A549 (cell line): ENCODE measurements around the gene ATP10D. TPM values are rescaled to one million over a fixed set of nuclear protein-coding genes. Genes with fewer than 3 reads are reported as not detected.
A peak's percentile ranks its signal among the peaks of the same experiment; 100 is the strongest.
"Not testable (repeated sequence)": the region's sequence is repeated elsewhere in the genome, so short reads cannot be mapped to it uniquely, and the experiment has no call there.

ENCODE experiments used
- ATAC-seq, 2 experiments: fragments of 200-7000 bp in 1 of 2; fragments of >200 bp in 1 of 2; cut with Nextera tagmentation in 1 of 2; cut with Tn5 transposase in 1 of 2; 3 replicates each; pipeline versions ENCODE4 v1.8.0 to v1.9.1; 2018 to 2020; ENCODE audit warnings: mild to moderate bottlenecking in 1 of 2, moderate library complexity in 1 of 2
- CTCF ChIA-PET: fragments of 300-600 bp; sonication (Branson Sonifier 250); formaldehyde crosslinking; extraction: SDS; loops from one replicate; lab custom pipeline; 2021; ENCODE audit warnings: antibody characterized with exemption, inconsistent platforms; lab: Yijun Ruan, JAX
- POLR2A ChIA-PET: fragments of 350-600 bp; formaldehyde crosslinking; extraction: SDS; loops from one replicate; lab custom pipeline; 2021; ENCODE audit warnings: antibody characterized with exemption, inconsistent platforms; lab: Yijun Ruan, JAX
- DNase-seq, 2 experiments: peaks; one replicate each; pipeline versions ENCODE4 v3.0.0 to v3.0.0-alpha.2; 2011 to 2016; ENCODE audit warnings: low read depth in 1 of 2, low spot score in 1 of 2
- FAIRE-seq: peaks from 2 replicates; lab custom pipeline; 2011; peaks lifted over from hg19 to GRCh38; lab: Jason Lieb, UNC
- H3K27ac ChIP-seq, 2 experiments: fragments of >200 bp; sonication (Bioruptor Twin); formaldehyde crosslinking; 3 replicates each; pipeline ENCODE4 v1.5.1; 2016 to 2017
- H3K4me1 ChIP-seq: fragments of >200 bp; sonication (Bioruptor Twin); formaldehyde crosslinking; 3 replicates; pipeline ENCODE4 v1.6.1; 2016
- H3K4me2 ChIP-seq: fragments of >200 bp; sonication (Bioruptor Twin); formaldehyde crosslinking; 3 replicates; pipeline ENCODE4 v1.6.1; 2016
- H3K4me3 ChIP-seq: fragments of >200 bp; sonication (Bioruptor Twin); formaldehyde crosslinking; 3 replicates; pipeline ENCODE4 v1.5.1; 2016
- H3K9me3 ChIP-seq: fragments of >200 bp; sonication (Bioruptor Twin); formaldehyde crosslinking; 3 replicates; pipeline ENCODE4 v1.6.1; 2016
- CBX2 ChIP-seq: fragments of 200-600 bp; sonication (generic); IDR thresholded peaks from 2 replicates; pipeline ENCODE4 v1.6.1; 2016; ENCODE audit warnings: low read depth, mild to moderate bottlenecking, borderline replicate concordance
- CEBPB ChIP-seq, 2 experiments: fragments of >200 bp in 1 of 2; sonication (Bioruptor Twin) in 1 of 2; formaldehyde crosslinking in 1 of 2; IDR thresholded peaks; 2 replicates each; pipeline ENCODE4 v1.6.1; 2012 to 2016
- CHD2 ChIP-seq: fragments of 150-350 bp; IDR thresholded peaks from 2 replicates; pipeline ENCODE4 v1.6.1; 2014; ENCODE audit warnings: low read length; ENCODE audit not compliant: partially characterized antibody
- ESRRA ChIP-seq: fragments of 150-350 bp; IDR thresholded peaks from 2 replicates; pipeline ENCODE4 v1.6.1; 2014; ENCODE audit warnings: mild to moderate bottlenecking, low read length, borderline replicate concordance
- FOSL2 ChIP-seq, 2 experiments: fragments of 450-650 bp in 1 of 2; fragments of >200 bp in 1 of 2; sonication (Bioruptor Twin) in 1 of 2; formaldehyde crosslinking; IDR thresholded peaks; 2 replicates each; pipeline versions ENCODE4 v1.5.0 to v1.6.1; 2016 to 2020; ENCODE audit warnings: mild to moderate bottlenecking in 1 of 2, moderate library complexity in 1 of 2
- MAFK ChIP-seq: fragments of 450-650 bp; IDR thresholded peaks from 2 replicates; pipeline ENCODE4 v1.6.1; 2014; ENCODE audit not compliant: partially characterized antibody
- MAZ ChIP-seq: fragments of 150-350 bp; IDR thresholded peaks from 2 replicates; pipeline ENCODE4 v1.6.1; 2014; ENCODE audit warnings: antibody characterized with exemption, low read depth, low read length, borderline replicate concordance
- MYC ChIP-seq: IDR thresholded peaks from 2 replicates; pipeline ENCODE4 v1.6.1; 2012; ENCODE audit warnings: mild to moderate bottlenecking, inconsistent platforms, low read length, improper control_type of control experiment, borderline replicate concordance
- NPAS2 ChIP-seq: fragments of 250-450 bp; sonication (Bioruptor Pico); IDR thresholded peaks from 2 replicates; pipeline ENCODE4 v1.8.0; 2022; ENCODE audit warnings: mild to moderate bottlenecking, moderate library complexity, borderline replicate concordance
- RAD21 ChIP-seq, 2 experiments: fragments of >200 bp in 1 of 2; sonication (Bioruptor Twin) in 1 of 2; formaldehyde crosslinking in 1 of 2; IDR thresholded peaks in 1 of 2; conservative IDR thresholded peaks in 1 of 2; 2 replicates in 1 of 2; 3 replicates in 1 of 2; pipeline ENCODE4 v1.6.1; 2012 to 2018; ENCODE audit warnings: inconsistent platforms in 1 of 2
- RARB ChIP-seq: fragments of 250-450 bp; sonication (Bioruptor Pico); IDR thresholded peaks from 2 replicates; pipeline ENCODE4 v1.8.0; 2021; ENCODE audit warnings: mild to moderate bottlenecking, moderate library complexity
- SMC3 ChIP-seq: fragments of >200 bp; sonication (Bioruptor Twin); formaldehyde crosslinking; IDR thresholded peaks from 3 replicates; pipeline ENCODE4 v1.6.1; 2018; ENCODE audit warnings: inconsistent platforms
- WGBS: methylation state at CpG from one replicate; pipeline ENCODE4 v1.1.6; 2017; ENCODE audit errors: missing lambda C conversion rate; 5-methylcytosine and 5-hydroxymethylcytosine counted together
- polyA plus RNA-seq, 4 experiments: library from polyadenylated mRNA; depleted of rRNA in 3 of 4; stranded (reverse); fragments of >200 nt; fragmentation: RNase III in 1 of 4; extraction: RNeasy Plus Mini Kit Qiagen cat#74134 plus additional on column Dnase treatment in 1 of 4; gene quantifications; 2 replicates in 3 of 4; 3 replicates in 1 of 4; pipeline ENCODE4 v1.2.3, GENCODE V29; 2011 to 2017
- TF ChIP-seq, protein P1 (sequence below): IDR thresholded peaks from 2 replicates; pipeline ENCODE4 v1.6.1; 2012
- TF ChIP-seq, protein P2 (sequence below): fragments of 250-450 bp; sonication (Bioruptor Pico); IDR thresholded peaks from 2 replicates; pipeline ENCODE4 v1.5.0; 2020; ENCODE audit warnings: low read depth, mild to moderate bottlenecking, moderate library complexity

The ATP10D gene
- polyA plus RNA-seq, 2 of the 4 experiments (the other 2 are of a cell fraction): 2.7 to 6.8 TPM

DNA sequence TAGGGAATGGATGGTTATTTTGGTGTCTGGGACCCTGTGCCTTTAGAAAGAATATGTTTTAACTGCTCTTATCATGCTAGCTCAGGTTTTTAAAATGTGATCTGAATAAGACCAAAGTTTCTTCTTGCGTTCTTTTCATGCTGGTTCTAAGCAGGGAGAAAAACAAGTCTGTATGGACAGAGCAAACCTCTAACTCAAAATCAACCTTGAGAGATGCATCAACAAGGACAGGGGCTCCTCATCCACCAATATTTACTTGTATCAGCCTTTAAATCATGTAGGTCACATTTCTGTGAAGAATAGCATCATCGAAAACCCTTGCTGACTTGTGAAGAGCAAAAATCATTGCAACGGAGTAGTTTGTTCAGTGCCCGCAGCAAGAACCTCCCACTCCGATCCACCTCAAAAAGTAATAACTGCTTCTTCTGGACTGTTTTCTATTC, 1.2 kb downstream of the ATP10D start (continued):
- TF ChIP-seq CHD2 (no peak), MAZ (no peak)

DNA sequence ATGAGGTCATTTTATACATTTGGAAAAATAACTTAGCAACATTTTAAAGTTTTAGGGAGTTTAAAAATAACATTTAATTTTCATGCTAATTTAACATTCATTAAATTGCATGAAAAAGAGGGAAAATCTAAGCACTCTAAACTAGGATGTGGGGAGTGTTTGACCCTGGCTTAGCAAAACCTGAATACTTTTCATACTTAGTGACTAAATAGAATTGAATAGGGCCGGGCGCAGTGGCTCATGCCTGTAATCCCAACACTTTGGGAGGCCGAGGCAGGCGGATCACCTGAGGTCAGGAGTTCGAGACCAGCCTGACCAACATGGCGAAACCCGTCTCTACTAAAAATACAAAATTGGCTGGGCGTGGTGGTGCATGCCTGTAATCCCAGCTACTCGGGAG, 1.7 kb downstream of the ATP10D start:
- H3K4me2 ChIP-seq, ATAC-seq, H3K4me3 ChIP-seq, POLR2A ChIA-PET, H3K9me3 ChIP-seq, CTCF ChIA-PET, FAIRE-seq, H3K27ac ChIP-seq, DNase-seq, H3K4me1 ChIP-seq: not testable (repeated sequence)
- WGBS: 89% methylated on average over 9 of the region's 9 CpGs

DNA sequence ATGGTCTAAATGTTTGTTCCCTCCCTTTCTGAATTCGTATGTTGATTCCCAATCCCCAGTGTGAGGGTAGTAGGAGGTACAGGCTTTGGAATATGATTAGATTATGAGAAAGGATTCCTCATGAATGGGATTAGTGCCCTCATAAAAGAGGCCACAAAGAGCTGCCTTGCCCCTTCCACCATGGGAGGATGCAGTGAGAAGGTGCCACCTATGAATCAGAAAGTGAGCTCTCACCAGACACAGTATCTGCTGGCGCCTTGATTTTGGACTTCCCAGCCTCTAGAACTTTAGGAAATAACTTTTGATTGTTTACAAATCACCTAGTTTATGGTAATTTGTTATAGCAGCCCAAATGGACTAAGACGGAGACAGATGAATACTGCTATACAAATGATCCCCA, 3.6 kb downstream of the ATP10D start:
- Histone ChIP-seq H3K9me3 (no peaks in the 10 kb centered on the region), H3K4me2 (no peak overlapping the region), H3K27ac (no peak overlapping the region), H3K4me1 (no peaks in the 10 kb centered on the region), H3K4me3 (no peak overlapping the region)
- ATAC-seq: no peak
- TF ChIP-seq, protein P1, sequence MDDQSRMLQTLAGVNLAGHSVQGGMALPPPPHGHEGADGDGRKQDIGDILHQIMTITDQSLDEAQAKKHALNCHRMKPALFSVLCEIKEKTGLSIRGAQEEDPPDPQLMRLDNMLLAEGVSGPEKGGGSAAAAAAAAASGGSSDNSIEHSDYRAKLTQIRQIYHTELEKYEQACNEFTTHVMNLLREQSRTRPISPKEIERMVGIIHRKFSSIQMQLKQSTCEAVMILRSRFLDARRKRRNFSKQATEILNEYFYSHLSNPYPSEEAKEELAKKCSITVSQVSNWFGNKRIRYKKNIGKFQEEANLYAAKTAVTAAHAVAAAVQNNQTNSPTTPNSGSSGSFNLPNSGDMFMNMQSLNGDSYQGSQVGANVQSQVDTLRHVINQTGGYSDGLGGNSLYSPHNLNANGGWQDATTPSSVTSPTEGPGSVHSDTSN: no peak
- TF ChIP-seq MAFK: no peak
- TF ChIP-seq, protein P2, sequence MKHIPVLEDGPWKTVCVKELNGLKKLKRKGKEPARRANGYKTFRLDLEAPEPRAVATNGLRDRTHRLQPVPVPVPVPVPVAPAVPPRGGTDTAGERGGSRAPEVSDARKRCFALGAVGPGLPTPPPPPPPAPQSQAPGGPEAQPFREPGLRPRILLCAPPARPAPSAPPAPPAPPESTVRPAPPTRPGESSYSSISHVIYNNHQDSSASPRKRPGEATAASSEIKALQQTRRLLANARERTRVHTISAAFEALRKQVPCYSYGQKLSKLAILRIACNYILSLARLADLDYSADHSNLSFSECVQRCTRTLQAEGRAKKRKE (CRISPR knock-in tag): no peak
- no peak for TF ChIP-seq ESRRA
- no peak for TF ChIP-seq CBX2
- FAIRE-seq: no peak
- 47% methylated on average over 3 of the region's 3 CpGs for WGBS
- ChIA-PET POLR2A (no interaction called here), CTCF (interaction anchor here (0.7 to 1.1 kb wide), 3 partner anchors 21 to 599 kb away, joined by 3 read pairs; partner anchors contain the start of gene COMMD8)
- DNase-seq: no peak

DNA sequence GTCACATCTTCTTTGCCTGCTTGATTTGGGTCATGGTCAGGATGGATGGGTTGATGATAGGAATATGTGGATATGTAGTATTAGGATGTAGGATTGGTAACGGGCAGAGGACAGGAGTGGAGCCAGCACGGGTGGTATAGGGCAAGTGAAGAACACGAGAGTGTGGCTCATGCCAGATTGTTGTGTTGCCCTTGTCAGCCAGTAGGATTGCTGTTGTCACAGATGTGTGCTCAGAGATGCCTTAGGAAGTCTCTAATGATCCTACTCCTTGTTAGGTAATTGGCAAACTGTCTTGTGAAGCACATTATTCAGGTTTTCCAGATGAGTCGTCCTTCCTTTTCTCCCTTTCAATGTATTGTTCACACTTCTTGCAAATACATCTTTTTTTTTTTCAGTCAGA, 5.5 kb downstream of the ATP10D start:
- POLR2A ChIA-PET: no interaction called here

DNA sequence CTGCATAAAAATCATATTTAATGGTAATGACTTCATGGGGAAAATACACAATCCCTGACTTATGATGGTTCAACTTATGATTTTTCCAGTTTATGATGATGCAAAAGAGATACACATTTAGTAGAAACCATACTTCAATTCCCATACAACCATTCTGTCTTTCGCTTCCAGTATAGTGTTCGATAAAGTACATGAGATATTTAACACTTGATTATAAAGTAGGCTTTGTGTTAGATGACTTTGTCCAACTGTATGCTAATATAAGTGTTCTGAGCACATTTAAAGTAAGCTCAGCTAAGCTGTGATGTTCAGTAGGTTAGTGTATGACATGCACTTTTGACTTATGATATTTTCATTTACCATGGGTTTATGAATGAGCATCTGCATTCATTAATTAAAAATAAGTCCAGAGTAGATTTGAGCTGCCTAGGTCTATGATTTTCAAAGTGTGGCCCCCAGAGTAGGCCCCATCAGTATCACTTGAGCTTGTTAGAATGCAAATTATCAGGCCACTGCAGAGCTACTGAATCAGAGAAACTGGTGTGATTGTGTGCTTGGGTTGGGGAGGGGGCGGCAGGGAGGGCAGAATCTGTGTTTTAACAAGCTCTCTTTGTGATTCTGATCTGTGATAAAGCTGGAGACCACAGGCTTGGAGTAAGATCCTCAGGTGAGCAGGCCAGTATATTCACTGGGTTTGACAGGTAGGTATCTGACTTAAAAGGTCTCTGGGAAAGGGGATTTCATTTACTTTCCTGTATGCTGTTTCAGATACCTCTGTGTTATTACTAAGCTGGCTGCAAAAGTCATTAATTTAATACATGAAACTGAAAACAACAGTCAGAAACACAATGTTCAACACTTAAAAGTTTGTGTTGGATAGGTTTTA, 8.4 kb downstream of the ATP10D start:
- no peak for DNase-seq
- Histone ChIP-seq H3K4me1 (no peaks in the 10 kb centered on the region), H3K4me3 (no peak overlapping the region)
- POLR2A ChIA-PET: no interaction called here
- TF ChIP-seq RARB (CRISPR knock-in tag): no peak
- TF ChIP-seq, all 56 proteins: peak for 0
- Histone ChIP-seq H3K9me3 (no peaks in the 10 kb centered on the region), H3K27ac (no peak overlapping the region), H3K4me2 (no peak overlapping the region)
- no peak for ATAC-seq
- WGBS: 77% methylated on average over 3 of the region's 3 CpGs
- no peak for FAIRE-seq
- CTCF ChIA-PET: interaction anchor here (1.6 kb wide), 1 partner anchor 71 kb away, joined by 4 read pairs; no protein-coding TSS in a partner anchor

More for the DNA sequence above, 5.5 kb downstream of the ATP10D start:
- peak; percentile 92 to 96 for ATAC-seq
- no peak overlapping the region for H3K27ac ChIP-seq
- DNase-seq: peak; percentile 9 to 38
- CTCF ChIA-PET: interaction anchor here (1.3 kb wide), 1 partner anchor 74 kb away, joined by 4 read pairs; no protein-coding TSS in a partner anchor
- no peaks in the 10 kb centered on the region for H3K9me3 ChIP-seq
- WGBS: 55% methylated on average over 4 of the region's 4 CpGs
- TF ChIP-seq SMC3 (no peak), CEBPB (IDR thresholded peaks at IDR 0.05) (no peak), FOSL2 (IDR thresholded peaks at IDR 0.05) (no peak), FOSL2 (CRISPR knock-in tag; IDR thresholded peaks at IDR 0.05) (no peak), RAD21 (conservative IDR thresholded peaks at IDR 0.05 in 1 of 2, IDR thresholded peaks at IDR 0.05 in 1 of 2) (peak in 1 of 2 experiments; percentile 28; a peak in 2 of 5 replicates), NPAS2 (no peak), MYC (no peak)
- no peak for FAIRE-seq
- H3K4me2 ChIP-seq: no peak overlapping the region
- H3K4me1 ChIP-seq: no peaks in the 10 kb centered on the region
- H3K4me3 ChIP-seq: no peak overlapping the region
